AG04450 (cell line): ENCODE results near the gene ZSCAN25. TPM values are rescaled to one million over a fixed set of nuclear protein-coding genes. Genes with fewer than 3 reads are reported as not detected.
"Not testable (repeated sequence)": the region's sequence is repeated elsewhere in the genome, so short reads cannot be mapped to it uniquely, and the experiment has no call there.

ENCODE experiments used
- CTCF ChIA-PET: fragments of 300-600, 350-600 bp; formaldehyde crosslinking; extraction: SDS; loops from one replicate; lab custom pipeline; 2022; ENCODE audit warnings: antibody characterized with exemption, inconsistent platforms; lab: Charles Lee
- POLR2A ChIA-PET: fragments of 350-600 bp; formaldehyde crosslinking; extraction: SDS; loops from one replicate; lab custom pipeline; 2021; ENCODE audit warnings: antibody characterized with exemption, inconsistent platforms; lab: Yijun Ruan, JAX
- DNase-seq: peaks from one replicate; pipeline ENCODE4 v3.0.0-alpha.2; 2011; ENCODE audit warnings: low read depth, low spot score
- H3K27ac ChIP-seq: one replicate; pipeline ENCODE4 v1.5.1; 2012; ENCODE audit warnings: low read depth, low read length, control low read depth
- H3K27me3 ChIP-seq: one replicate; pipeline ENCODE4 v1.6.0; 2012; ENCODE audit warnings: low read length; ENCODE audit not compliant: control insufficient read depth, insufficient read depth
- H3K4me3 ChIP-seq: 2 replicates; pipeline ENCODE4 v1.5.1; 2011; ENCODE audit warnings: mild to moderate bottlenecking, low read depth, low read length, control low read depth
- H3K9me3 ChIP-seq: 2 replicates; pipeline ENCODE4 v1.5.1; 2012; ENCODE audit warnings: low read length; ENCODE audit not compliant: control insufficient read depth, insufficient read depth
- CTCF ChIP-seq: IDR thresholded peaks from 2 replicates; pipeline ENCODE4 v1.5.1; 2011; ENCODE audit warnings: low read depth, low read length, control low read depth, inconsistent platforms
- polyA minus RNA-seq: library from RNA; depleted of rRNA, polyadenylated mRNA; stranded (reverse); fragments of >200 nt; gene quantifications from 2 replicates; pipeline ENCODE4 v1.2.3, GENCODE V29; 2011; rRNA and poly(A)+ RNA removed
- polyA plus RNA-seq: library from polyadenylated mRNA; depleted of rRNA; stranded (reverse); fragments of >200 nt; gene quantifications from 2 replicates; pipeline ENCODE4 v1.2.3, GENCODE V29; 2011; rRNA removed

The ZSCAN25 gene
- polyA plus RNA-seq (6.4 and 6.7 TPM in 2 replicates), polyA minus RNA-seq (13.6 and 15.2 TPM in 2 replicates)

- H3K27ac ChIP-seq = peak within 1 kb of the TSS; percentile 63
- peak; percentile 52 for TF ChIP-seq CTCF
- no peaks in the 10 kb centered on the region; the same call in 1 of the 2 replicates for H3K9me3 ChIP-seq
- H3K4me3 ChIP-seq = peak within 1 kb of the TSS; percentile 69
- DNase-seq = peak; percentile 86
- CTCF ChIA-PET = interaction anchor here (0.7 to 1.5 kb wide), 3 partner anchors 13 to 91 kb away, joined by 3 to 9 read pairs (median 4); no protein-coding TSS in a partner anchor
- H3K27me3 ChIP-seq = no peaks in the 10 kb centered on the region
- POLR2A ChIA-PET = interaction anchor here (0.6 to 1.6 kb wide), 4 partner anchors 13 to 454 kb away, joined by 3 to 7 read pairs (median 6); no protein-coding TSS in a partner anchor
These were observed at the start of gene ZSCAN25 for GRCh38 chr7:99616359-99617191. Gene ZSCAN25, plus strand, starts transcription at chr7:99616946. Its CDS starts 2,661 bp downstream, at chr7:99619607.

- H3K27me3 ChIP-seq, DNase-seq, H3K27ac ChIP-seq, H3K4me3 ChIP-seq, H3K9me3 ChIP-seq: not testable (repeated sequence)
- ChIA-PET CTCF (interaction anchor here (0.5 kb wide), 1 partner anchor 35 kb away, joined by 3 read pairs; no protein-coding TSS in a partner anchor), POLR2A (interaction anchor here (0.6 kb wide), 1 partner anchor 10 kb away, joined by 4 read pairs; the partner anchor contains the start of gene ZNF655)
These were observed 48.0 kb upstream of the ZSCAN25 start for GRCh38 chr7:99568770-99569169.

- no peak for DNase-seq
- no peak for TF ChIP-seq CTCF
- no peak overlapping the region for H3K27ac ChIP-seq
- POLR2A ChIA-PET = interaction anchor here (1.2 kb wide), 1 partner anchor 14 kb away, joined by 3 read pairs; the partner anchor contains the start of gene ZNF655
- CTCF ChIA-PET = interaction anchor here (1.5 kb wide), 1 partner anchor 9 kb away, joined by 7 read pairs; no protein-coding TSS in a partner anchor
- no peaks in the 10 kb centered on the region for H3K27me3 ChIP-seq
- H3K4me3 ChIP-seq = no peak overlapping the region
- no peaks in the 10 kb centered on the region for H3K9me3 ChIP-seq
These were observed 45.0 kb upstream of the ZSCAN25 start for GRCh38 chr7:99571768-99572167.

- no peaks in the 10 kb centered on the region for H3K27me3 ChIP-seq
- CTCF ChIA-PET = no interaction called here
- POLR2A ChIA-PET = no interaction called here
- no peak overlapping the region for H3K4me3 ChIP-seq
- H3K27ac ChIP-seq = no peak overlapping the region
- DNase-seq = no peak
- no peaks in the 10 kb centered on the region for H3K9me3 ChIP-seq
- no peak for TF ChIP-seq CTCF
These were observed 43.5 kb upstream of the ZSCAN25 start for GRCh38 chr7:99573257-99573656.

GRCh38 chr7:99576251-99576650 is 40.5 kb upstream of the ZSCAN25 start:
- no peak overlapping the region for H3K4me3 ChIP-seq
- DNase-seq = no peak
- TF ChIP-seq CTCF = no peak
- H3K27me3 ChIP-seq = no peaks in the 10 kb centered on the region
- H3K9me3 ChIP-seq = no peaks in the 10 kb centered on the region
- ChIA-PET CTCF (no interaction called here), POLR2A (interaction anchor here (0.8 kb wide), 1 partner anchor 18 kb away, joined by 3 read pairs; the partner anchor contains the start of gene ZNF655)
- no peak overlapping the region for H3K27ac ChIP-seq
